ENCODE results near the gene MS4A6E. TPM values are rescaled to one million over a fixed set of nuclear protein-coding genes. Genes with fewer than 3 reads are reported as not detected.

MS4A6E gene
- total RNA-seq, 1 experiment from 2014 or later = 38.5 TPM

- peak; percentile 14 for DNase-seq (ENCODE audit: low read depth)
Measured at GRCh38 chr11:60375316-60375715, 48.3 kb downstream of the MS4A6E start.

- peak; percentile 42 for DNase-seq (ENCODE audit: low read depth)
Measured at GRCh38 chr11:60376601-60377000, 49.5 kb downstream of the MS4A6E start.

- DNase-seq (ENCODE audit: low read depth) = peak; percentile 25
Measured at GRCh38 chr11:60377401-60378136, 50.5 kb downstream of the MS4A6E start.

- DNase-seq (ENCODE audit: low read depth) = peak; percentile 13
Measured at GRCh38 chr11:60378354-60378753, 51.3 kb downstream of the MS4A6E start, which contains the start of gene MS4A7. TSS of gene MS4A7 (plus strand) at chr11:60378532. CDS start at chr11:60383142, 4,610 bp downstream.

- DNase-seq (ENCODE audit: low read depth) = peak; percentile 8
Measured at GRCh38 chr11:60389279-60389910, 62.3 kb downstream of the MS4A6E start.

- DNase-seq (ENCODE audit: low read depth) = no peak
Measured at GRCh38 chr11:60390419-60390818, 63.4 kb downstream of the MS4A6E start.

Other genes starting within 250 kb of the MS4A6E start
- not detected in 2 replicates for gene MS4A2, start 238.6 kb upstream of the MS4A6E start, total RNA-seq (2014; rRNA removed; shearing (Covaris generic))
- not detected in 2 replicates for gene MS4A6A, start 144.2 kb upstream of the MS4A6E start, total RNA-seq (2014; rRNA removed; shearing (Covaris generic))
- not detected in 2 replicates for gene MS4A4E, start 84.1 kb upstream of the MS4A6E start, total RNA-seq (2014; rRNA removed; shearing (Covaris generic))
- gene MS4A4A, start 46.6 kb upstream of the MS4A6E start, total RNA-seq (2014; rRNA removed; shearing (Covaris generic)) = 33.0 and 50.9 TPM in 2 replicates
- not detected in 2 replicates for gene MS4A7, start 51.3 kb downstream of the MS4A6E start, total RNA-seq (2014; rRNA removed; shearing (Covaris generic))
- gene MS4A14, start 69.2 kb downstream of the MS4A6E start, total RNA-seq (2014; rRNA removed; shearing (Covaris generic)) = not detected in 2 replicates
- not detected in 2 replicates for gene MS4A5, start 102.3 kb downstream of the MS4A6E start, total RNA-seq (2014; rRNA removed; shearing (Covaris generic))
- not detected in 2 replicates for gene MS4A1, start 128.6 kb downstream of the MS4A6E start, total RNA-seq (2014; rRNA removed; shearing (Covaris generic))
- 0.27 TPM in 1 of 2 replicates, not detected in the other for gene MS4A12, start 165.5 kb downstream of the MS4A6E start, total RNA-seq (2014; rRNA removed; shearing (Covaris generic))
- not detected in 2 replicates for gene MS4A13, start 188.1 kb downstream of the MS4A6E start, total RNA-seq (2014; rRNA removed; shearing (Covaris generic))